EH (cell line): ENCODE data around the gene HLA-DPB1.
"Not testable (repeated sequence)": the region's sequence is repeated elsewhere in the genome, so short reads cannot be mapped to it uniquely, and the experiment has no call there.

Experiments
- DNase-seq: peaks from one replicate; pipeline ENCODE4 v3.0.0-alpha.2; 2015; ENCODE audit warnings: low read depth

Gene HLA-DPB1

GRCh38 chr6:33075568-33076405 lies at the start of gene HLA-DPB1:
TSS of gene HLA-DPB1 (plus strand) at chr6:33075990. CDS start at chr6:33076042, 52 bp downstream.
- DNase-seq: peak; percentile 68

- no peak for DNase-seq
Observed at GRCh38 chr6:33028220-33028849, 47.5 kb upstream of the HLA-DPB1 start.

GRCh38 chr6:33029328-33030184 lies 46.2 kb upstream of the HLA-DPB1 start:
- DNase-seq: peak; percentile 8

- DNase-seq: no peak
Observed at GRCh38 chr6:33030245-33030644, 45.5 kb upstream of the HLA-DPB1 start.

GRCh38 chr6:33034554-33034953 lies 41.2 kb upstream of the HLA-DPB1 start:
- DNase-seq: no peak

- no peak for DNase-seq
Observed at GRCh38 chr6:33036535-33036934, 39.3 kb upstream of the HLA-DPB1 start.

- DNase-seq: no peak
Observed at GRCh38 chr6:33040157-33040556, 35.6 kb upstream of the HLA-DPB1 start.

GRCh38 chr6:33049323-33050013 lies 26.3 kb upstream of the HLA-DPB1 start:
- DNase-seq: no peak

GRCh38 chr6:33050014-33050810 lies 25.6 kb upstream of the HLA-DPB1 start:
- DNase-seq: no peak

GRCh38 chr6:33052627-33053026 lies 23.2 kb upstream of the HLA-DPB1 start:
- DNase-seq: no peak

- DNase-seq: no peak
Observed at GRCh38 chr6:33053230-33053629, 22.6 kb upstream of the HLA-DPB1 start.

GRCh38 chr6:33057222-33058150 lies 18.3 kb upstream of the HLA-DPB1 start:
- no peak for DNase-seq

- peak; percentile 58 for DNase-seq
Observed at GRCh38 chr6:33061987-33062386, 13.8 kb upstream of the HLA-DPB1 start.

GRCh38 chr6:33063435-33063834 lies 12.4 kb upstream of the HLA-DPB1 start:
- DNase-seq: not testable (repeated sequence)

GRCh38 chr6:33064723-33065122 lies 11.1 kb upstream of the HLA-DPB1 start:
- no peak for DNase-seq

- DNase-seq: no peak
Observed at GRCh38 chr6:33065312-33065711, 10.5 kb upstream of the HLA-DPB1 start.

- no peak for DNase-seq
Observed at GRCh38 chr6:33066917-33067521, 8.8 kb upstream of the HLA-DPB1 start.

- DNase-seq: no peak
Observed at GRCh38 chr6:33069021-33069738, 6.6 kb upstream of the HLA-DPB1 start.

- no peak for DNase-seq
Observed at GRCh38 chr6:33070909-33071308, 4.9 kb upstream of the HLA-DPB1 start.
